Muscle of back (tissue), 11 donors: ENCODE results near the gene MYH9. TPM values are rescaled to one million over a fixed set of nuclear protein-coding genes. Genes with fewer than 3 reads are reported as not detected.

ENCODE experiments used
- DNase-seq, 3 donors: peaks; one replicate each; pipeline versions ENCODE4 v3.0.0 to v3.0.0-alpha.2; 2013
- polyA plus RNA-seq, 10 donors: library from polyadenylated mRNA; unstranded; fragments of 120-200 nt; gene quantifications; one replicate each; pipeline ENCODE4 v1.2.1, GENCODE V29; 2013; ENCODE audit not compliant: insufficient read length in 10 of 10

Gene MYH9
- polyA plus RNA-seq, 10 donors, result 89.8 to 154 (median 103) TPM

GRCh38 chr22:36351921-36352802 is 35.6 kb downstream of the MYH9 start:
- DNase-seq, result peak in 1 of 3 donors; percentile 14

GRCh38 chr22:36350751-36351594 is 36.8 kb downstream of the MYH9 start:
- DNase-seq, result peak in 1 of 3 donors; percentile 26

- DNase-seq, result no peak
These were observed 38.0 kb downstream of the MYH9 start for GRCh38 chr22:36349726-36350125.

DNA sequence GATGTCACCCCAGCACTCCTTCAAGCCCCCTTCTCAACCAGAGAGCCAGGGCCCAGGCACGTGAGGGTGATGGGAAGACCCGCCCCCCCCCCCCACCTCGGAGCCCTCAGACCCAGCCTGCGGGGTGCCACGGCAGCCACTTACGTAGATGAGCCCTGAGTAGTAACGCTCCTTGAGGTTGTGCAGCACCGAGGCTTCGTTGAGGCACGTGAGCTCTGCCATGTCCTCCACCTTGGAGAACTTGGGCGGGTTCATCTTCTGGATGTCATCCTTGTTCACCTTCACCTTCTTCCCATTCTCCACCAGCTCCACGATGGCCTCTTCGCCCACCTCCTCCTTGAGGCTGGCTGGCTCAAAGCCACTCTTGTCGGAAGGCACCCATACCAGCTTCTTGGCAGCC is 39.0 kb downstream of the MYH9 start:
- no peak for DNase-seq

GRCh38 chr22:36347094-36347493 is 40.7 kb downstream of the MYH9 start:
- no peak for DNase-seq

- DNase-seq, result peak in 1 of 3 donors; percentile 71
These were observed 43.5 kb downstream of the MYH9 start for GRCh38 chr22:36344106-36344827.

- DNase-seq, result no peak
These were observed 44.1 kb downstream of the MYH9 start for GRCh38 chr22:36343720-36344105.

GRCh38 chr22:36343070-36343719 is 44.6 kb downstream of the MYH9 start:
- DNase-seq, result no peak

- no peak for DNase-seq
These were observed 46.1 kb downstream of the MYH9 start for GRCh38 chr22:36341640-36342041.

DNA sequence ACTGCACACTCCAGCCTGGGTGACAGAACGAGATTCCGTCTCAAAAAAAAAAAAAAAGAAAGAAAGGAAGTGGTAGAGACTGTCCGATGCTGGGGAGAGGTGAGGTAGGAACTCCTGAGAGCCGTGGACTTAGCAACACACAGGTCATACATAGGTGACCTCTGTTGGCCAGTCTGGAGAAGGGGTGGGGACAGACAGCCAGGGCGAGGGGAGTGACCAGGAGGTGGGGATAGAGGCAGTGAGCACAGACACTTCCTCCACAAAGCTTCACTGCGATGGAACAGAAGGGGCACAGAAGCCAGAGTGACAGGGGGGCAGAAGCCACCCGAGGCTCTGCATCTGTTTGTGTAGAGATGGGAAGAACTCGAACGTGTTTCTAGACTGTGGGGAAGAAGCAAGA is 47.1 kb downstream of the MYH9 start:
- no peak for DNase-seq

DNA sequence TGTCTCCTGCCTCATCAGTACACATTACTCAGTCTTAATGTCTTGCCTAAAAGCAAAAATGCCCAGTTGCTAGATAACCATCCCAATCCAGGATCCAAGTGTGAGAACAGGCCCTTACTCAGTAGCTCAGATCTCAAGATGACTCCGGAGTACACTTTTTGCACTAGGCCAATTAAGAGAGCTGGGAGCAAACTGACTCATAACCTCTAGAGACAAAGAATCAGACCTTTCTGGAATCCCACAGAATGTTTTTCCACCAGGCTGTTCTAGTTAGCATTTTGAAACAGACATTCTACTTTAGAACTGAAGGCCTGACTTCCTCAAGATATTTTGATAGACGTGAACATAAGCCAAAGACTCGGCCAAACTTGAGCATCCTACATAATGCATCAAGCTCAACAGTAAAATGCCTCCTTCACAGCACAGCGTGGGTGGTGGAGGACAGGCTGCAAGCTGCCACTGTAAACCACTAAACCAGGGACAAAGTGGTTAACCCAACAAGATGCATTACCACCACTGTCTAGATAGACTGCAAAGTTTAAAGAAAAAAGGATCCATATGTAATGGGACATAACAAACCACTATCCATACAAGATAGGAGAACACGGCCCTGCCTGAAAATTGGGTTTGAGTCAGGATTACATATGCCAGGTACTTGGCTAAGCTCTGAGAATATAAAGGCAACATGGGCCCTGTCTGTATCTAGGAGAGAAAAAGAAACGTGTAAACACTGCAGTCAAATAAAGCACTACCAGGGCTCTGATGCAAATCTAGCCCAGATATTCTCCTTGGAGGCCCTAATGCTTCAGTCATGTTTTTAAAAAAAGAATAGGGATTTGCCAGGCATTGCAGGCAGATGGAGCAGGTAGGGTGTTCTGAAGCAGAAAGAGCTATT is 48.3 kb downstream of the MYH9 start:
- DNase-seq, result peak in 1 of 3 donors; percentile 71

DNA sequence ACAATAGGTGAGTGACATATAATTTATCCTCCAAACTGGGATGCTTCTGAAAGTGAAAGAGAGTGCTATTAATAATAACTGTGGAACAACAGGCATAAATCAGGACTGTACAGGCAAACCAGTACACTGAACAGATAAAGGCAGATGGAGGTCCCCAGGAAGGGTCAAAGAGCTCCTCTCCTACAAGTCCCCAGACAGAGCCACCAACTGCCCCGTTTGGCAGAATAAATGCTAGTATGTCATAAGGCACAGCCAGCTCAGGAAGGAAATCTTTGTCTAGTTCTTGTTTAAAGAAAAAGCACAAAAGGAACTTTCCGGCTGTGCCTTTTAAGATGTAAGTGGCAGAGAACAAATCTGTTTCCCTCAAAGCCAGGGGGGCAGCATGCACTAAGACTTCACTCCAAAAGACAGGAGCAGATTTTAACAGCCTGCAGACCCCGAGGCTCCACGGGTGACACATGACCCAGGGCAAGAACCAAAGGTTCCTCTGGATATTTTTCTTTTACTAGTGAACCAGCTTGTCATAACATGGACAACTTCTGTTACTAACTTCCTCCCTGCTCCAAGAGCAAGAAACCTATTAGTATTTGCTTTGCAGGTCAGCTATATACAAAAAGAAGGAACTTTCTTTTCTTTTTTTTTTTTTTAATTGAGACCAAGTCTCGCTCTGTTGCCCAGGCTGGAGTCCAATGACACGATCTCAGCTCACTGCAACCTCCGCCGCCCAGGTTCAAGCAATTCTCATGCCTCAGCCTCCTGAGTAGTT is 50.2 kb downstream of the MYH9 start:
- DNase-seq, result peak in 1 of 3 donors; percentile 17

DNA sequence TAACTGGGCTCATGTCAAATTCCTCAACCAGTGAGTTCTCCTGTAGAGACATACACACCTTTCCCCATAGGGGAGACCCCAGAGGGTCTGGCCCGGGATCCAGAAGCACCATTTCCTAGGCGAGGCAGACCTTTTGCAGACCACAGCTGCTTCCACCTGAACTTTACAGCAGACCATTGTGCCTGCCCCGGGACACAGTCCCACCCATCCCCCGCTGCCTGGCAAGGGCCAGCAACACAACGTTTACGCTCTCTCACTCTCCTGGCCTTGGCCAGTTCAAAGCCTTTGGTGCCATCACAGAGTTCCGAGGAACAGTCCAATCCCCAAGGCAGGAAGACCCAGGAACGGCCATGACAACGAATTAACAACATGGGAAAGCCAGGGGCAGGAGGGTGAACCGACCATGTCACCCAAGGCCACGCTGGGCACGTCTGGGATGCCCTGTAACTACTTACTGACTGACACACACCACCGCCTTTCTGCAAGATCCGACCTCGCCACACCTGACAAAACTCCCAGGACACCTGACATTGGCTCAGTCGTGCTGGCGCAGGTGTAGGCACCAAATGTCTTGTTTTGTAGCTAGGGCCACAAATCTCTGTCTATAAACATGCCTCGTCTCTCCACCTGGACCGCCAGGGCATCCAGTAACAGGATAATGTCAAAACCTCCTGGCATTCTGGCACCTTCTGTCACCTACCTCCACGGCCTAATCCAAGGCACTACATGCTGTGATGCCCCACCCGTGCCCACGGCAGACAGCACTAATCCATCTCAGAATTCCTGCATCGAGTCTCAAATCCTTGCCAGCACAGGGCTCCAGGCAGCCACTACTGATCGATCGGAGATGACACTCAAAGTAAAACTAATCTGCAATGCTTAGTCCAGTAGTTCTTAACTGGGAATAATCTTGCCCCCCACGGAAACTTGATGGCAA is 51.3 kb downstream of the MYH9 start:
- DNase-seq, result no peak

- DNase-seq, result no peak
These were observed 52.1 kb downstream of the MYH9 start for GRCh38 chr22:36335621-36336020.

DNA sequence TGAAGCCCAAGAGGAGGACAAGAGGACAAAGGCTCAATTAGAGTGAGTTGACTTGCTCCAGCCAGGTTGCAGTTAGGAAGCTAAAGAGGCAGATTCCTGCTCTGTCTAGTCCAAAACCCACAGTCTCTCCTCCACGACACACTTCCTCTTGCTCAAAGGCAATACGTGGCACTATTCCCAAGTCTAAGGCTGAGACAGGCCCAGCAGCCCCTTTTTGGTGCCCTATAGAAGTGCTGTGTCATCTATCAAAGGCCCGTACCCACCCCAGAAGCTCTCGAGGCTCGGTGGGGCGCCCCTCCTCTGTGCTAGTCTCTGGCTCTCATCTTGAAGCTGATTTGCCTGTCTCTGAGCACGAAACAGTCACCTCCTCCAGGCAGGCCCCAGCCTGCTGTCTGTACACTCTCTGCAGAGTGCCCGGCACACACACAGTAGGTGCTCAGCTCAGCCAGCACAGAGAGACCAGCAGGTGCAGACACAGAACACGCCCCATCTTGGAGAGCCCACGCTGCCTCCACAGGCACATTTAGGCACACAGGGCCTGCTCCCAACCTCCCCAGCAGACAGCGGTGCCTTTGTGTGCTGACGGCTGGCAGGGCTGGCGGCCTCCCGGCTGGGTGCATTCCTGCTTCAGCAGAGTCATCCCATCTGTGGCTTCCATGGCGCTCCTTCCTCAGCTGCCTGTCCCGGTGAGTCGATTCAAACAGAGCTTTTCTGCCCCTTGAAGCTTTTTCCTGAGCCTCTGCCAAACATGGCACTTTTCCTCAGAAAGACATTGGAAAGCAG is 52.8 kb downstream of the MYH9 start:
- peak in 1 of 3 donors; percentile 60 for DNase-seq

DNA sequence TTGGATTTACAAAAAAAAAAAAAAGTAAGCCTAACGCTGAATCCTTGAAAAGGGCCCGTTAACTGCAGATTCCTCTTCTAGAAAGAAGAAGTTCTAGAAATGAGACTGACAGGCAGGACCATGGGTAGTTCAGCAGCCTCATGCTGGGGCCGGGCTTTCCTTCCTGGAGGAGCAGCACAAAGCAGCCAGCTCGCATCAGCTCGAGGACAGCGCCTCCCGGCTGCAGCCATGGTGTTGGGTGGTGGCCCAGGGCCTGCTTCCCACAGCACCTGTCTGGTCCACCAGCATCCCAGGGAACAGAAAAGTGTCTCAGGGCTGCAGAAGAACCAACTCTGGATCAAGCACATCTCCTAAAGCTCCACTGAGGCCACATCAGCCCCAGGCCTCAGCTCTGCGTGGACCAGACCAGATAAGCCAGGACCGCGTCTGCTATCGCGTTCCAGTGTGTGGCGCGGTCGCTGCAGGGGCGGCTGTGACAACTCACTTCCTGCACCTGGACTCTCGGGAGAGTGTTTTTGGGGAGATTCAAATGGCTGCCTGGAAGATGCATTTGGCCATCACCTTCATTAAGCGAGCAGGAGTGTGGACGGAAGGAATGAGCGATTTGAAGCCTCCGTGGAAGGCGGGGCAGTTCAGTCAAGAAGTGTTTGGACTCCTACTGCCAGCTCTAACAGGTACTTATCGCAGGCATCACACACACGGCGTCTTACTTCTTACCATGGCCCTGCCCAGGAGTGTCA is 53.5 kb downstream of the MYH9 start:
- peak in 1 of 3 donors; percentile 32 for DNase-seq

- no peak for DNase-seq
These were observed 54.1 kb downstream of the MYH9 start for GRCh38 chr22:36333644-36334043.
